HG03457 (cell line): ENCODE measurements around the gene DCLK1.
"Not testable (repeated sequence)": the region's sequence is repeated elsewhere in the genome, so short reads cannot be mapped to it uniquely, and the experiment has no call there.

Source experiments
- ATAC-seq: cut with Tn5 transposase; IDR thresholded peaks from one replicate; pipeline ENCODE4 v1.9.1; 2021; ENCODE audit warnings: moderate number of reproducible peaks; ENCODE audit not compliant: unreplicated experiment

The DCLK1 gene

GRCh38 chr13:35990196-35990595 lies 141.0 kb downstream of the DCLK1 start:
- no peak for ATAC-seq

GRCh38 chr13:35988648-35989081 lies 142.5 kb downstream of the DCLK1 start:
- ATAC-seq = no peak

- ATAC-seq = no peak
These were observed 143.3 kb downstream of the DCLK1 start for GRCh38 chr13:35987572-35988513.

GRCh38 chr13:35984776-35985453 lies 146.3 kb downstream of the DCLK1 start:
- ATAC-seq = no peak

GRCh38 chr13:35984287-35984686 lies 146.9 kb downstream of the DCLK1 start:
- ATAC-seq = no peak

GRCh38 chr13:35983703-35984102 lies 147.5 kb downstream of the DCLK1 start:
- ATAC-seq = not testable (repeated sequence)

GRCh38 chr13:35983206-35983605 lies 148.0 kb downstream of the DCLK1 start:
- ATAC-seq = no peak

- ATAC-seq = no peak
These were observed 151.7 kb downstream of the DCLK1 start for GRCh38 chr13:35979361-35979951.

- no peak for ATAC-seq
These were observed 152.4 kb downstream of the DCLK1 start for GRCh38 chr13:35978607-35979316.

GRCh38 chr13:35977060-35977459 lies 154.1 kb downstream of the DCLK1 start:
- no peak for ATAC-seq

GRCh38 chr13:35976126-35976525 lies 155.1 kb downstream of the DCLK1 start:
- ATAC-seq = no peak

- not testable (repeated sequence) for ATAC-seq
These were observed 164.2 kb downstream of the DCLK1 start for GRCh38 chr13:35966951-35967350.

GRCh38 chr13:35966024-35966423 lies 165.2 kb downstream of the DCLK1 start:
- no peak for ATAC-seq

GRCh38 chr13:35965226-35965927 lies 165.8 kb downstream of the DCLK1 start:
- ATAC-seq = no peak

- no peak for ATAC-seq
These were observed 166.4 kb downstream of the DCLK1 start for GRCh38 chr13:35964863-35965180.

GRCh38 chr13:35964011-35964862 lies 166.9 kb downstream of the DCLK1 start:
- ATAC-seq = no peak

GRCh38 chr13:35961461-35962220 lies 169.5 kb downstream of the DCLK1 start:
- no peak for ATAC-seq

GRCh38 chr13:35961002-35961401 lies 170.2 kb downstream of the DCLK1 start:
- no peak for ATAC-seq

- no peak for ATAC-seq
These were observed 173.2 kb downstream of the DCLK1 start for GRCh38 chr13:35957996-35958395.
